ENCODE results near the gene ERAL1.
"Not testable (repeated sequence)": the region's sequence is repeated elsewhere in the genome, so short reads cannot be mapped to it uniquely, and the experiment has no call there.

Gene ERAL1

GRCh38 chr17:28899212-28899815, 44.5 kb downstream of the ERAL1 start:
- DNase-seq (ENCODE audit: low read depth), result no peak

GRCh38 chr17:28900986-28901726, 46.3 kb downstream of the ERAL1 start:
- DNase-seq (ENCODE audit: low read depth), result no peak

GRCh38 chr17:28901866-28902818, 47.3 kb downstream of the ERAL1 start:
- peak; percentile 16 for DNase-seq (ENCODE audit: low read depth)

GRCh38 chr17:28902819-28903545, 48.2 kb downstream of the ERAL1 start, which contains the start of gene DHRS13:
DHRS13 (minus strand) TSS chr17:28903079; CDS start chr17:28902944, 135 bp downstream.
- DNase-seq (ENCODE audit: low read depth), result peak; percentile 89

GRCh38 chr17:28903546-28903841, 48.7 kb downstream of the ERAL1 start:
- not testable (repeated sequence) for DNase-seq (ENCODE audit: low read depth)

- DNase-seq (ENCODE audit: low read depth), result no peak
These were observed 50.0 kb downstream of the ERAL1 start for GRCh38 chr17:28904800-28905199.

GRCh38 chr17:28906276-28906675, 51.5 kb downstream of the ERAL1 start:
- no peak for DNase-seq (ENCODE audit: low read depth)

- DNase-seq (ENCODE audit: low read depth), result no peak
These were observed 52.1 kb downstream of the ERAL1 start for GRCh38 chr17:28906706-28907438.

- DNase-seq (ENCODE audit: low read depth), result no peak
These were observed 53.1 kb downstream of the ERAL1 start for GRCh38 chr17:28907709-28908475.

GRCh38 chr17:28908640-28909167, 53.9 kb downstream of the ERAL1 start:
- DNase-seq (ENCODE audit: low read depth), result no peak

GRCh38 chr17:28910534-28910933, 55.7 kb downstream of the ERAL1 start:
- DNase-seq (ENCODE audit: low read depth), result no peak

Data from activated gamma-delta T cell treated with anti-CD3 and anti-CD28 coated beads, Interleukin-2, amount 50 U/mL, for 16 hours (primary cell).